GM12873 (cell line): ENCODE results near the gene FILIP1.

Source experiments
- CTCF ChIP-seq: IDR thresholded peaks from 2 replicates; pipeline ENCODE4 v1.5.1; 2012; ENCODE audit warnings: low read depth, mild to moderate bottlenecking, moderate library complexity, low read length, control low read depth; ENCODE audit not compliant: insufficient read depth; ENCODE audit errors: missing control alignments

FILIP1 gene

GRCh38 chr6:75427329-75427728 is 66.3 kb downstream of the FILIP1 start:
- TF ChIP-seq CTCF, result no peak

GRCh38 chr6:75424618-75425548 is 68.7 kb downstream of the FILIP1 start:
- no peak for TF ChIP-seq CTCF

GRCh38 chr6:75423386-75423785 is 70.2 kb downstream of the FILIP1 start:
- no peak for TF ChIP-seq CTCF

DNA sequence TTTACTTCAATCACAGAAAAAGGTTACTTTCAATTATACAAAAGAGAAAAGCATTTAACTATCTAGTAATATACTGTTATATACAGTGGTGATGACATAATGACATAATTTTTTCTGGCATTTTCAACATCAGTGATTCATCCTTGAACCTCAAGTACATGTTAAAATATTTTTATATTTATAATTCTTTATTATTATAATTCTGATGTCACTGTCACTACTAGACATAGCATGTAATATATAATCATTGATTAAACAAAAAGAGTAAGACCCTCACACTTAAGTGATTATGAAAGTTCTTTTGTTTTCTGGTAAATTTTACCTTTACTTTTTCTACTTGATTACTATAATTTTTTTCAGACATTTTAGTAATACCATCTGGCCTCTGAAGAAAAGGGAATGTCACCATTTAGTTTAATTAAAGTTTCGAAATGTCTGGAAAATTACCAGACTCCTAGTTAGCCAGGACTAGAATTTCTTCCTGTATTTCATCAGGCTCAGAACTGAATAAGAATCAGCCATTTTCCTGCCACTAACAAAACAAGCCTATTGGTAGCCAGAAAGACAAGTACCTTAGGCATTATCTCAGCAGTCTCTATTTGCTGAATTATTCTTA is 71.5 kb downstream of the FILIP1 start:
- no peak for TF ChIP-seq CTCF

DNA sequence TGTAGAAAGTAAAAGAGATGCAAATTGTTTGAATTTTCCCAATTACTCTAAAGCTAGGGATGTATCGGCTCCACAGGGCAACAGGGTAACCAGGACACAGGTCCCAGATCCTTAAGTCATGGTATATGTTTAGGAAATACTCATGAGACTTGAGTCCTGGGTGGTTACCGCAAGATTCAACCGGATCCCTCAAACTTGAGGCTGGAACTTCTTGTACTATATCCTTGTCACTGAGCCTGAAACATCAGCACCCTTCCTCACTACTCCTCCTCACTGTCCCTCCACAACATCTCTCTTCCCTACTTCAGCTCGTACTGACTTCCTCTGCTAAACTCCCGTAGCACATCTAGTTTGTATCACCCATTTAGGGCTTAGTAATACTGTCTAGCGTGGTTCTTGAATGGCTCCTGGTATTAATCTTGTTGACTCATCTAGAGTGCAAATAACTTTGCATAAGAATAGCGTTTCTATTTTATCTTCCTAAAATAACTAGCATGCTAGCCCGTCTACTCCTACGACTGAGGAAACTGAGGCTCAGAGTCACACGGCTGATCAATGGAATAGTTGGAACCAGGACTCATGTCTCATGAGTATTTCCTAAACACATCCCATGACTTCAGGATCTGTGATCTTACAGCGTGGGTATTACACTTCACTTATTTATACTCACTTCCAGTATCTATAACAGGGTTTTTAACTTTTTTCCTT is 72.1 kb downstream of the FILIP1 start:
- TF ChIP-seq CTCF, result no peak

GRCh38 chr6:75419980-75420379 is 73.6 kb downstream of the FILIP1 start:
- TF ChIP-seq CTCF, result no peak

GRCh38 chr6:75419416-75419815 is 74.2 kb downstream of the FILIP1 start:
- TF ChIP-seq CTCF, result no peak
